ENCODE measurements around the gene BAIAP3. TPM values are rescaled to one million over a fixed set of nuclear protein-coding genes. Genes with fewer than 3 reads are reported as not detected.

BAIAP3 gene
- total RNA-seq, 1 donor from 2014 or later, result 2.3 TPM

DNA sequence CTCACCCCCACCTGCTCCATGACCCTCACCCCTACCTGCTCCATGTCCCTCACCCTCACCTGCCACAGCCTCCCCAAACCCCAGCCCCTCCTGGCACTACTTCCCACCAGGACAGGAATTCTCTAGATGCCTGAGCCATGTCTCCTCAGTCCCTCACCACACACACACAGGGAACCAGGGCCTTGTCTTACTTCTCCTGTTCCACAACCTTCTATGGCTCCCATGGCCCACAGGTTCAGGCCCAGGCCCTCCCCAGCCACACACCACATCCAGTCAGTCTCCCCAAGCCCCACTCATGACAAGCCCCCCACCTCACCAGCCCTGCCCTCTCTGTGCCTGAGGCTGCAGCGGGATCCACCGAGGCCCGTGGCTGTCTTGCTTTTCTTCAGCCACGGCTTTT, 27.1 kb upstream of the BAIAP3 start:
- Mint-ChIP-seq H3K4me3 (peak overlapping the region; percentile 38), H3K9me3 (no peaks in the 10 kb centered on the region), H3K27me3 (ENCODE audit: low read depth) (peaks cover 8% of the 10 kb centered on the region), H3K36me3 (no peaks in the 10 kb centered on the region), H3K27ac (peak overlapping the region; percentile 12), H3K4me1 (peaks cover 23% of the 10 kb centered on the region)
- DNase-seq (ENCODE audit: low spot score in 2 of 2, unreplicated experiment in 2 of 2), result no peak
- TF ChIP-seq, protein P1, sequence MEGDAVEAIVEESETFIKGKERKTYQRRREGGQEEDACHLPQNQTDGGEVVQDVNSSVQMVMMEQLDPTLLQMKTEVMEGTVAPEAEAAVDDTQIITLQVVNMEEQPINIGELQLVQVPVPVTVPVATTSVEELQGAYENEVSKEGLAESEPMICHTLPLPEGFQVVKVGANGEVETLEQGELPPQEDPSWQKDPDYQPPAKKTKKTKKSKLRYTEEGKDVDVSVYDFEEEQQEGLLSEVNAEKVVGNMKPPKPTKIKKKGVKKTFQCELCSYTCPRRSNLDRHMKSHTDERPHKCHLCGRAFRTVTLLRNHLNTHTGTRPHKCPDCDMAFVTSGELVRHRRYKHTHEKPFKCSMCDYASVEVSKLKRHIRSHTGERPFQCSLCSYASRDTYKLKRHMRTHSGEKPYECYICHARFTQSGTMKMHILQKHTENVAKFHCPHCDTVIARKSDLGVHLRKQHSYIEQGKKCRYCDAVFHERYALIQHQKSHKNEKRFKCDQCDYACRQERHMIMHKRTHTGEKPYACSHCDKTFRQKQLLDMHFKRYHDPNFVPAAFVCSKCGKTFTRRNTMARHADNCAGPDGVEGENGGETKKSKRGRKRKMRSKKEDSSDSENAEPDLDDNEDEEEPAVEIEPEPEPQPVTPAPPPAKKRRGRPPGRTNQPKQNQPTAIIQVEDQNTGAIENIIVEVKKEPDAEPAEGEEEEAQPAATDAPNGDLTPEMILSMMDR (IDR thresholded peaks at IDR 0.05; ENCODE audit: unreplicated experiment), result no peak

DNA sequence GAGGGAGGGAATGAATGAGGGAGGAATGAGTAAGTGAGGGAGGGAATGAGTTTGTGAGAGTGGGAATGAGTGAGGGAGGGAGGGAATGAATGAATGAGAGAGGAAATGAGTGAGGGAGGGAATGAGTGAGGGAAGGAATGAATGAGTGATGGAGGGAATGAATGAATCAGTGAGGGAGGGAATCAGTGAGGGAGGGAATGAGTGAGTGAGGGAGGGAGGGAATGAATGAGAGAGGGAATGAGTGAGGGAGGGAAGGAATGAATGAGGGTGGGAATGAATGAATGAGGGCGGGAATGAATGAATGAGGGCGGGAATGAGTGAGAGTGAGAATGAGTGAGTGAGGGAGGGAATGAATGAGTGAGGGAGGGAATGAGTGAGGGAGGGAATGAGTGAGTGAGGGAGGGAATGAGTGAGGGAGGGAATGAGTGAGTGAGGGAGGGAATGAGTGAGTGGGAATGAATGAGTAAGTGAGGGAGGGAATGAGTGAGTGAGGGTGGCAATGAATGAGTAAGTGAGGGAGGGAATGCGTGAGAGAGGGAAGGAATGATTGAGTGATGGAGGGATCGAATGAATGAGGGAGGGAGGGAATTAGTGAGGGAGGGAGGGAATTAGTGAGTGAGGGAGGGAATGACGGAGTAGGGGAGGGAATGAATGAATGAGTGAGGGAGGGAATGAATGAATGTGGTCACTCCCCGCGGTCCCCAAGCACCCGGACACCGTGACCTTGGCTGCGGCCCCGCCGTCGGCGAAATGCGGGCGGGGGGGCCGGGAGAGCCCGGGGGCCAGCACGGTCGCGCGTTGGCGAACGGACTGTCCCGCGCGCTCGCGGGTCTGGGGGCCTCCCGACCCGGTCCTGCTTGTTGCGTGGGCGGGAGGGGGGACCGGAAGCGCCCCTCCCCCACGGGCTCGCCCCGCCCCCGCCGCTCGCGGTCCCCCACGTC, 25.1 kb upstream of the BAIAP3 start:
- DNase-seq (ENCODE audit: low spot score in 2 of 2, unreplicated experiment in 2 of 2), result no peak
- Mint-ChIP-seq H3K36me3 (no peaks in the 10 kb centered on the region), H3K27ac (peak overlapping the region; percentile 40), H3K4me3 (peak overlapping the region; percentile 86), H3K4me1 (peaks cover 28% of the 10 kb centered on the region), H3K9me3 (no peaks in the 10 kb centered on the region), H3K27me3 (ENCODE audit: low read depth) (no peaks in the 10 kb centered on the region)
- TF ChIP-seq, protein P1 (IDR thresholded peaks at IDR 0.05; ENCODE audit: unreplicated experiment), result no peak

DNA sequence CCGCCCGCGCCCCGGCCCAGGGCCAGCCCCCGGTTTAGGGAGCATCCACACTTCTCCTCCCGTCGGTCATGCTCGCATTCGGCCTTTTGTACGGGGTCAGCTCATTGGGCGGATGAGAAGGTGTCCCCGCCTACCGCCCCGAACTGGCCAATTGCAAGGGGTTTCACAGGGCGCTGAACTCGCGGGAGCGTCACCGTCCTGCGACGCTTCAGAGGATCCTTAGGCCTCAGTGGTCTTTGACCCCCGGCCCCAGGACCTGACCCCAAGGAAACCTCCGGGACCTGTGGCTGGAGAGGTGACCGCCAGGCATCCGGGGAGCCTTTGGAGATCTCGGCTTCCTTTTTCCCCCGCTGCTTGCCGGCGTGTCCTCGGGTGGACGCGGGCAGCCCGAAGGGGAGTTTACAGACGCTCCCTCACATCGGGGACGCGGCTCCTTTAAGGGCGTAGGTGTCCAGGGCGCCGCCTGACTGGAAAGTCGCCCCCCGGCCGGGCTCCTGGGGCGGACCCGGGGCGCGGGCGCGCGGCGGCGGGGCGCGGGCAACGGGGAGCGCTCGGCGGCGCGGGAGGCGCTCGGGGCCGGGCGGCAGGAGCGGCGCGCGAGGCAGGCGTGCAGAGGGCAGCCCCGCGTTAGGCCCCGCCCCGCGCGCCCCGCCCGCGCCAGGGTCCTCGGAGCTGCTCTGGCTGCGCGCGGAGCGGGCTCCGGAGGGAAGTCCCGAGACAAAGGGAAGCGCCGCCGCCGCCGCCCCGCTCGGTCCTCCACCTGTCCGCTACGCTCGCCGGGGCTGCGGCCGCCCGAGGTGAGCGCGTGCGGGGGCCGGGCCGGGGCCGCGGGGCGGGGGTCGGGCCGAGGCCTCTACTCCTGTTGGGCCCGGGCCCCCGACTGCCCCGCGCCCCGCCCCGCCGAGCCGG, 24.2 kb upstream of the BAIAP3 start, which contains the start of gene UBE2I:
TSS of gene UBE2I (plus strand) at position 660 of the 909 bp plus-strand sequence. CDS start 4,395 bp downstream, outside the sequence.
- peaks cover 23% of the 10 kb centered on the region for H3K4me1 Mint-ChIP-seq
- peak within 1 kb of the TSS; percentile 98 for H3K27ac Mint-ChIP-seq

DNA sequence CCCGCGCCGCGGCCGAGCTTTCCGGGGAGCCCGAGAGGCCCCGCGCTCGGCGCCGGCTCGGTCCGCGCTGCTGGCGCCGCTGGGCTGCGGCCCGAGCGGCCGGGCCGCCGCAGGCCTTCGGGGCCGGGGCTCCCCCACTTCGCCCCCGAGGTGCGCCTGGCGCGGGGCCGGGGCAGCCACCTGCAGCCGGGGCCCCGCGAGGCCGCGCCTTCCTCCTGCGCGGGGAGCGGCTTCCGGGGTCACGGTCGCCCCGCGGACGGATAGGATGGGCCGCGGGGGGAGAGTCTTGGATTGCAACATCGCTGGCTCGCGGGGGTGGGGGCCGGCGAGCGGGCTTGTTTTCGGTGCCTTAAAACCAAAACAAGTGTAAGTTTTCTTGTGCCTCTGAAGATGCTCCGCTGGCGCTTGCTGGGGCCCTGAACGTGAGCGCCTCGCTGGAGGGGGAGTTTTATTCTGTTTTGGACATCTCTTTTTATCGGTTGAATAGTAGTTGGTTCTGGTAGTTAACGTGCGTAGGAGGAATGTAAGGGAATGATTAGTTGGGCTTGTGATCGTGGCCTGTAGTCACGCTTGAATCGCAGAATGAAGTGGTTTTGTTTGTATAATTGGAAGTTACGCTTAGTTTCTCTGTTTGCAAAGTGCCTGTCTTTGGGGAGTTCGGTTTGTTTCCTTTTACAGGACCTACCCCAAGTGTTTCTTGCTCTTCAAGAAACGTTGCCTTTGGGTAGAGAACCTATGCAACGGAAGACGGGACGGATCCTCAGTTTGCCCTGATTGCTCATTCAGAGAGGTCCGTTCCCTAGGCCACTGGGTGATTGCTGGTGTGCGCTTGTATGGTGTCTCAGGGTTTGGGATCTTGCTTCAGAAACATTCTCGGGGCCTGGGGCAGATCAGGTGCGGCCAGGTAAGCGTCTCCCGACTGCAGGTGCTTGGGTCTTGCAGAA, 23.3 kb upstream of the BAIAP3 start:
- H3K9me3 Mint-ChIP-seq, result no peaks in the 10 kb centered on the region
- no peaks in the 10 kb centered on the region for H3K27me3 Mint-ChIP-seq (ENCODE audit: low read depth)
- peak overlapping the region; percentile 97 for H3K27ac Mint-ChIP-seq
- no peaks in the 10 kb centered on the region for H3K36me3 Mint-ChIP-seq
- H3K4me1 Mint-ChIP-seq, result peaks cover 23% of the 10 kb centered on the region
- H3K4me3 Mint-ChIP-seq, result peak overlapping the region; percentile 97
- TF ChIP-seq, protein P1 (IDR thresholded peaks at IDR 0.05; ENCODE audit: unreplicated experiment), result no peak
- no peak for DNase-seq (ENCODE audit: low spot score in 2 of 2, unreplicated experiment in 2 of 2)

More for the DNA sequence above, 24.2 kb upstream of the BAIAP3 start, which contains the start of gene UBE2I:
- H3K27me3 Mint-ChIP-seq (ENCODE audit: low read depth), result no peaks in the 10 kb centered on the region
- no peaks in the 10 kb centered on the region for H3K36me3 Mint-ChIP-seq
- H3K4me3 Mint-ChIP-seq, result peak within 1 kb of the TSS; percentile 97
- TF ChIP-seq, protein P1 (IDR thresholded peaks at IDR 0.05; ENCODE audit: unreplicated experiment), result no peak
- peak; percentile 92 to 98 for DNase-seq (ENCODE audit: low spot score in 2 of 2, unreplicated experiment in 2 of 2)
- no peaks in the 10 kb centered on the region for H3K9me3 Mint-ChIP-seq

Data from mesothelial cell of epicardium (in vitro differentiated cells).